Colonic mucosa (tissue), 4 donors: Measurements from ENCODE around the gene ASTN1. TPM values are rescaled to one million over a fixed set of nuclear protein-coding genes. Genes with fewer than 3 reads are reported as not detected.

Experiments
- DNase-seq: peaks from one replicate; pipeline ENCODE4 v3.0.0-alpha.2; 2020
- H3K27ac ChIP-seq: fragments of 200-600 bp; one replicate; pipeline ENCODE4 v1.8.0; 2021
- H3K27me3 ChIP-seq: fragments of 200-600 bp; one replicate; pipeline ENCODE4 v1.8.0; 2021
- H3K36me3 ChIP-seq: fragments of 200-600 bp; one replicate; pipeline ENCODE4 v1.8.0; 2021
- H3K4me1 ChIP-seq: fragments of 200-600 bp; one replicate; pipeline ENCODE4 v1.8.0; 2021; ENCODE audit warnings: mild to moderate bottlenecking
- H3K4me3 ChIP-seq: fragments of 200-600 bp; one replicate; pipeline ENCODE4 v1.8.0; 2021
- H3K9ac ChIP-seq, 2 donors: one replicate each; pipeline ENCODE4 v1.7.0; 2013; ENCODE audit warnings: control low read depth in 2 of 2, low read depth in 2 of 2, low read length in 2 of 2
- H3K9me3 ChIP-seq: fragments of 200-600 bp; one replicate; pipeline ENCODE4 v1.8.0; 2021
- CTCF ChIP-seq: fragments of 200-600 bp; IDR thresholded peaks from one replicate; pipeline ENCODE4 v1.8.0; 2022; ENCODE audit warnings: antibody characterized with exemption, mild to moderate bottlenecking
- intact Hi-C: fragments of 100-400 bp; cut with DNase I; formaldehyde crosslinking; loops from one replicate; pipeline ENCODE4 v1.14.1; 2022
- total RNA-seq, 2 donors: library from RNA; stranded (reverse); fragmentation: NEBNext Ultra II Directional in 1 of 2; extraction: Animal tissue kit (Norgen Biotek cat#: 25700) in 1 of 2; gene quantifications; one replicate each; pipeline ENCODE4 v1.2.1, GENCODE V29; 2021
- donor health status: healthy.
- donor health status: DM: no; HTN: no; CAD: no.
- donor health status: DM: no; HTN: no; CAD: no.

Gene ASTN1
- total RNA-seq, 2 donors from 2014 or later: 0.15 to 0.42 TPM

DNA sequence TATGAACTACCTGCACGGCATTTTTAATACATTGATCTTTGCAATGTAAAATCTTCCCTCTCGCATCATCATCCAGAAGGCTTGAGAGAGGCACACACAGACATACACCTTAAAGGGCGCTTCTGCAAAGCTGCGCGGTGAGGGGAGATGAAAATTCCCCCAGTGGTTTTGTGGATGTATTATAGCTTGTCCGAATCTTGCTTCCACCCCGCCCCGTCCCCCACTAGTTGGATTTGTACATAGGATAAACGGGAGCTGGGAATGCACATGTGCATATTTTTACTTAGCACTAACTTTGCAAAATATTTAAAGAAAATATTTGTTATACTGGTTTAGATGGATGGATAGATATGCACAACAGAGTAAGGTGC is 542 bp upstream of the ASTN1 start:
- H3K27ac ChIP-seq: no peak overlapping the region
- intact Hi-C loops: no loop called here
- H3K9me3 ChIP-seq: no peaks in the 10 kb centered on the region
- H3K4me1 ChIP-seq: no peaks in the 10 kb centered on the region
- no peaks in the 10 kb centered on the region for H3K36me3 ChIP-seq
- no peak for TF ChIP-seq CTCF
- H3K27me3 ChIP-seq: peaks cover 32% of the 10 kb centered on the region
- no peak overlapping the region for H3K4me3 ChIP-seq
- no peak for DNase-seq
- no peak overlapping the region for H3K9ac ChIP-seq

GRCh38 chr1:177163844-177164379 is 600 bp downstream of the ASTN1 start:
- Histone ChIP-seq H3K9me3 (no peaks in the 10 kb centered on the region), H3K4me1 (no peaks in the 10 kb centered on the region), H3K27me3 (peaks cover 32% of the 10 kb centered on the region), H3K27ac (no peak overlapping the region), H3K36me3 (no peaks in the 10 kb centered on the region), H3K4me3 (no peak overlapping the region), H3K9ac (no peak overlapping the region)
- intact Hi-C loops: no loop called here
- no peak for DNase-seq
- TF ChIP-seq CTCF: no peak

GRCh38 chr1:177162243-177162642 is 2.3 kb downstream of the ASTN1 start:
- DNase-seq: no peak
- H3K27me3 ChIP-seq: peaks cover 32% of the 10 kb centered on the region
- intact Hi-C loops: no loop called here

GRCh38 chr1:177146499-177146898 is 18.0 kb downstream of the ASTN1 start:
- Histone ChIP-seq H3K27ac (no peak overlapping the region), H3K36me3 (no peaks in the 10 kb centered on the region), H3K27me3 (no peaks in the 10 kb centered on the region), H3K9ac (no peak overlapping the region), H3K4me1 (no peaks in the 10 kb centered on the region), H3K9me3 (no peaks in the 10 kb centered on the region), H3K4me3 (no peak overlapping the region)
- intact Hi-C loops: no loop called here
- no peak for TF ChIP-seq CTCF
- no peak for DNase-seq

More at GRCh38 chr1:177162243-177162642, 2.3 kb downstream of the ASTN1 start:
- H3K36me3 ChIP-seq: no peaks in the 10 kb centered on the region
- H3K4me1 ChIP-seq: no peaks in the 10 kb centered on the region
- H3K4me3 ChIP-seq: no peak overlapping the region
- no peak overlapping the region for H3K9ac ChIP-seq
- H3K9me3 ChIP-seq: no peaks in the 10 kb centered on the region
- H3K27ac ChIP-seq: no peak overlapping the region
- TF ChIP-seq CTCF: no peak

- no peak for DNase-seq
- Histone ChIP-seq H3K4me1 (no peaks in the 10 kb centered on the region), H3K9ac (no peak overlapping the region), H3K27ac (no peak overlapping the region), H3K9me3 (no peaks in the 10 kb centered on the region), H3K4me3 (no peak overlapping the region), H3K36me3 (no peaks in the 10 kb centered on the region), H3K27me3 (no peaks in the 10 kb centered on the region)
- no peak for TF ChIP-seq CTCF
- intact Hi-C loops: no loop called here
Measured at GRCh38 chr1:177145106-177146070, 19.1 kb downstream of the ASTN1 start.
